Measurements from ENCODE around the gene AIG1.

GRCh38 chr6:143123941-143124340 lies 63.3 kb downstream of the AIG1 start:
- TF ChIP-seq, protein P1, sequence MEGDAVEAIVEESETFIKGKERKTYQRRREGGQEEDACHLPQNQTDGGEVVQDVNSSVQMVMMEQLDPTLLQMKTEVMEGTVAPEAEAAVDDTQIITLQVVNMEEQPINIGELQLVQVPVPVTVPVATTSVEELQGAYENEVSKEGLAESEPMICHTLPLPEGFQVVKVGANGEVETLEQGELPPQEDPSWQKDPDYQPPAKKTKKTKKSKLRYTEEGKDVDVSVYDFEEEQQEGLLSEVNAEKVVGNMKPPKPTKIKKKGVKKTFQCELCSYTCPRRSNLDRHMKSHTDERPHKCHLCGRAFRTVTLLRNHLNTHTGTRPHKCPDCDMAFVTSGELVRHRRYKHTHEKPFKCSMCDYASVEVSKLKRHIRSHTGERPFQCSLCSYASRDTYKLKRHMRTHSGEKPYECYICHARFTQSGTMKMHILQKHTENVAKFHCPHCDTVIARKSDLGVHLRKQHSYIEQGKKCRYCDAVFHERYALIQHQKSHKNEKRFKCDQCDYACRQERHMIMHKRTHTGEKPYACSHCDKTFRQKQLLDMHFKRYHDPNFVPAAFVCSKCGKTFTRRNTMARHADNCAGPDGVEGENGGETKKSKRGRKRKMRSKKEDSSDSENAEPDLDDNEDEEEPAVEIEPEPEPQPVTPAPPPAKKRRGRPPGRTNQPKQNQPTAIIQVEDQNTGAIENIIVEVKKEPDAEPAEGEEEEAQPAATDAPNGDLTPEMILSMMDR (IDR thresholded peaks at IDR 0.05; ENCODE audit: insufficient read depth, low read depth, low read length) = no peak
- no peak for TF ChIP-seq EZH2 (IDR thresholded peaks at IDR 0.05; ENCODE audit: insufficient read depth, low read length)
